Peyer's patch (tissue), 4 donors: ENCODE measurements around the gene RNASE8. TPM values are rescaled to one million over a fixed set of nuclear protein-coding genes. Genes with fewer than 3 reads are reported as not detected.
"Not testable (repeated sequence)": the region's sequence is repeated elsewhere in the genome, so short reads cannot be mapped to it uniquely, and the experiment has no call there.

Experiments used
- DNase-seq, 3 donors: peaks; one replicate each; pipeline ENCODE4 v3.0.0-alpha.2; 2017 to 2019
- H3K27ac ChIP-seq, 4 donors: fragments of 200-600 bp; sonication (generic); one replicate each; pipeline ENCODE4 v1.5.1; 2016 to 2019
- H3K27me3 ChIP-seq, 2 donors: fragments of 200-600 bp; sonication (generic); one replicate each; pipeline ENCODE4 v1.5.1; 2019
- H3K36me3 ChIP-seq, 3 donors: fragments of 200-600 bp; sonication (generic); one replicate each; pipeline ENCODE4 v1.5.1; 2016 to 2019
- H3K4me1 ChIP-seq, 4 donors: fragments of 200-600 bp; sonication (generic); one replicate each; pipeline ENCODE4 v1.5.1; 2016 to 2019
- H3K4me3 ChIP-seq, 4 donors: fragments of 200-600 bp; sonication (generic); 1 replicate in 3 of 4; 2 replicates in 1 of 4; pipeline ENCODE4 v1.5.1; 2016 to 2019; ENCODE audit warnings: mild to moderate bottlenecking in 1 of 4
- H3K9me3 ChIP-seq, 4 donors: fragments of 200-600 bp; sonication (generic); one replicate each; pipeline ENCODE4 v1.5.1; 2016 to 2019; ENCODE audit warnings: mild to moderate bottlenecking in 1 of 4
- POLR2A ChIP-seq, 2 donors: fragments of 450-650 bp; IDR thresholded peaks; one replicate each; pipeline ENCODE4 v1.5.1; 2017; ENCODE audit warnings: antibody characterized with exemption in 2 of 2, mild to moderate bottlenecking in 2 of 2, moderate library complexity in 2 of 2
- total RNA-seq, 4 donors: library from RNA; depleted of rRNA; stranded (reverse); fragments of >200 nt; gene quantifications; one replicate each; pipeline ENCODE4 v1.1.0, GENCODE V29; 2016
- TF ChIP-seq, protein P1 (sequence below), 6 experiments: fragments of 450-650 bp in 4 of 6; fragments of 200-600 bp in 2 of 6; sonication (generic) in 1 of 6; IDR thresholded peaks; one replicate each; pipeline ENCODE4 v1.5.1; 2017 to 2019; ENCODE audit warnings: antibody characterized with exemption in 6 of 6, mild to moderate bottlenecking in 3 of 6, moderate library complexity in 1 of 6

Gene RNASE8, protein sequence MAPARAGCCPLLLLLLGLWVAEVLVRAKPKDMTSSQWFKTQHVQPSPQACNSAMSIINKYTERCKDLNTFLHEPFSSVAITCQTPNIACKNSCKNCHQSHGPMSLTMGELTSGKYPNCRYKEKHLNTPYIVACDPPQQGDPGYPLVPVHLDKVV
- total RNA-seq: not detected

DNA sequence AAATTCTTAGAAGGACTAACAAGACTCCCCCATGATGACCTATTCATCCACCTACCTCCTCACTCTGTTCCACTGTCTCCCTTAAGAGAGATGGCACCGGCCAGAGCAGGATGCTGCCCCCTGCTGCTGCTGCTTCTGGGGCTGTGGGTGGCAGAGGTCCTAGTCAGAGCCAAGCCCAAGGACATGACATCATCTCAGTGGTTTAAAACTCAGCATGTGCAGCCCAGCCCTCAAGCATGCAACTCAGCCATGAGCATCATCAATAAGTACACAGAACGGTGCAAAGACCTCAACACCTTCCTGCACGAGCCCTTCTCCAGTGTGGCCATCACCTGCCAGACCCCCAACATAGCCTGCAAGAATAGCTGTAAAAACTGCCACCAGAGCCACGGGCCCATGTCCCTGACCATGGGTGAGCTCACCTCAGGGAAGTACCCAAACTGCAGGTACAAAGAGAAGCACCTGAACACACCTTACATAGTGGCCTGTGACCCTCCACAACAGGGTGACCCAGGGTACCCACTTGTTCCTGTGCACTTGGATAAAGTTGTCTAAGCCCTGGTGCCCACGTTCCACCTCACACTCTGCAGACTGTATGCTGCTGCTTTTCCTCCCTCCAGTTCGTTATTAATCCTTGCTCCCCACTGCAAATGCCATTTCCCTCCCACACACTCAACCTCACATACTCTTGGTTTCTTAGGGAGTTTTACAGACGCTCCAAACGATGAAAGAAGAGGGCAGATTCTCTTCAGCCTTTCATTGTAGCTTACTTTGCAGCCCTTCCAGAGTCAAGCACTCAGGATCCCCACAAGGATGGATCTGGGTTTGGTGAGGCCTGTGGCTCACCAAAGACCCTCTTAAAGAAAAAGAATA lies at the start of gene RNASE8:
TSS of gene RNASE8 (plus strand) at position 20 of the 873 bp plus-strand sequence. CDS start at position 91, 71 bp downstream.
- no peak for DNase-seq
- peaks cover 0 to 4% (median 0%) of the 10 kb centered on the region in 4 donors for H3K4me1 ChIP-seq
- H3K27ac ChIP-seq: peak within 1 kb of the TSS in 1 of 4 donors; percentile 41

DNA sequence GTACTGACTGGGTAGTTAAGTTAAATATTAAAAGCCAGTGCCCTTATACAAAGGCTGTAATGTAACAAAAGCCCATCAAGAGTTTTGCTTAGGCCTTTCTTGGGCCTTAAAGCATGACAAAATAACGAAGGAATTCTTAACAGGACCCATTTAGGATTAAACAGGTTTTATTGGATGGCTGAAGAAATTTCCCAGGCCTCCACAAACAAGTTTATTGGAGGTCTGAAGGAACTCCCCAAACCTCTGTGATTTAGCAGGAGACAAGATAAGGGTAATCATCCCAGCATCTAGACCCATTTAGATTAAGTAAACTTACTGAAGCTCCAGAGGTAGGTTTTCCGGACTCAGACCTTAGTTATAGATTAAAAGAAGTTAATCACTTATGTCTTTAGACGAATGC lies 47.9 kb upstream of the RNASE8 start:
- H3K4me3 ChIP-seq, H3K27ac ChIP-seq, H3K4me1 ChIP-seq, DNase-seq, H3K36me3 ChIP-seq, H3K27me3 ChIP-seq, H3K9me3 ChIP-seq: not testable (repeated sequence)

More for the DNA sequence above, at the start of gene RNASE8:
- H3K4me3 ChIP-seq: no peak within 1 kb of the TSS
- no peaks in the 10 kb centered on the region for H3K36me3 ChIP-seq
- TF ChIP-seq POLR2A (IDR thresholded peaks at IDR 0.05): no peak
- TF ChIP-seq, protein P1, sequence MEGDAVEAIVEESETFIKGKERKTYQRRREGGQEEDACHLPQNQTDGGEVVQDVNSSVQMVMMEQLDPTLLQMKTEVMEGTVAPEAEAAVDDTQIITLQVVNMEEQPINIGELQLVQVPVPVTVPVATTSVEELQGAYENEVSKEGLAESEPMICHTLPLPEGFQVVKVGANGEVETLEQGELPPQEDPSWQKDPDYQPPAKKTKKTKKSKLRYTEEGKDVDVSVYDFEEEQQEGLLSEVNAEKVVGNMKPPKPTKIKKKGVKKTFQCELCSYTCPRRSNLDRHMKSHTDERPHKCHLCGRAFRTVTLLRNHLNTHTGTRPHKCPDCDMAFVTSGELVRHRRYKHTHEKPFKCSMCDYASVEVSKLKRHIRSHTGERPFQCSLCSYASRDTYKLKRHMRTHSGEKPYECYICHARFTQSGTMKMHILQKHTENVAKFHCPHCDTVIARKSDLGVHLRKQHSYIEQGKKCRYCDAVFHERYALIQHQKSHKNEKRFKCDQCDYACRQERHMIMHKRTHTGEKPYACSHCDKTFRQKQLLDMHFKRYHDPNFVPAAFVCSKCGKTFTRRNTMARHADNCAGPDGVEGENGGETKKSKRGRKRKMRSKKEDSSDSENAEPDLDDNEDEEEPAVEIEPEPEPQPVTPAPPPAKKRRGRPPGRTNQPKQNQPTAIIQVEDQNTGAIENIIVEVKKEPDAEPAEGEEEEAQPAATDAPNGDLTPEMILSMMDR (IDR thresholded peaks at IDR 0.05): no peak
- H3K9me3 ChIP-seq: no peaks in the 10 kb centered on the region
- no peaks in the 10 kb centered on the region for H3K27me3 ChIP-seq

DNA sequence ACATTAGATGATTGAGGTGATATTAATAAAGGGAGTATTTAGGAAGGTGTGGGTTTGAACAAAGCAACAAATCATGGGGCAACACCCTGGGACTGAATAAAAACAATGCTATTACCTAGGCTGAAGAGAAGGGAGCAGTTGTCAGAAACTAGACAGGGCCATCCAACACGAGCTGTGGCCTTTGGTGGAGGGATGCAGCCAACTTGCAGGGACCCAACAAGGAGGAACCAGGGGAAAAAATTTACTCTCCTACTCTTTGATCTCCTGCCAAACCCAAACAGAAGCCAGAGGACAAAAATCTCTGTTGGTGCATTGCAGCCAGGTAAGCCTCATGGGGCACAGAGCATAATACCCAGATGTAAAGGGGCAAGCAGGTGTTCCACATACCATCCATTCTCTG lies 46.5 kb upstream of the RNASE8 start:
- Histone ChIP-seq H3K4me3 (no peak overlapping the region), H3K4me1 (no peaks in the 10 kb centered on the region), H3K27ac (no peak overlapping the region), H3K9me3 (no peaks in the 10 kb centered on the region), H3K36me3 (no peaks in the 10 kb centered on the region), H3K27me3 (no peaks in the 10 kb centered on the region)
- DNase-seq: no peak
- no peak for TF ChIP-seq POLR2A (IDR thresholded peaks at IDR 0.05)
- TF ChIP-seq, protein P1 (IDR thresholded peaks at IDR 0.05): no peak

DNA sequence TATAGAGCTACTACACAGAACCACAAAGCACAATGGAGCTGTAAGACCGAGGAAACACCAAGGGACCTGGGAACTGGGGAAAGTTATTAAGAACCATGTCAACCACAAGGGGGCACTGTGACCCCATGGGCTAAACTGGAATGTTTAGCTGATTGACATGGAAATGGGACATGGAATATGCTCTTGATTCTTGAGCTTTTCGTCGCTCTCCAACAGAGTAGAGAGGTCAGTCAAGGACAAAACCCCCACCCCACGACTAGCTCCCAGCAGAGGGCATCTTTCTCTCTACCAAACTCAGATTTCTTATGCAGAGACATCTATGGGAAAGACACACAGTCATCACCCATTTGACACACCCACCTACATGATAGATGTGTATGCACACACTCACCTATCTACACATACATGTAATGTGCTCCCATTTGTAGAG lies 42.8 kb upstream of the RNASE8 start:
- no peak for TF ChIP-seq POLR2A (IDR thresholded peaks at IDR 0.05)
- TF ChIP-seq, protein P1 (IDR thresholded peaks at IDR 0.05): peak; percentile 83 to 98 (median 95)
- no peak overlapping the region for H3K4me3 ChIP-seq
- H3K4me1 ChIP-seq: no peaks in the 10 kb centered on the region
- H3K27ac ChIP-seq: no peak overlapping the region
- H3K36me3 ChIP-seq: peaks cover 0 to 32% (median 0%) of the 10 kb centered on the region in 3 donors
- no peaks in the 10 kb centered on the region for H3K27me3 ChIP-seq
- H3K9me3 ChIP-seq: no peaks in the 10 kb centered on the region
- peak; percentile 77 to 94 (median 80) for DNase-seq

DNA sequence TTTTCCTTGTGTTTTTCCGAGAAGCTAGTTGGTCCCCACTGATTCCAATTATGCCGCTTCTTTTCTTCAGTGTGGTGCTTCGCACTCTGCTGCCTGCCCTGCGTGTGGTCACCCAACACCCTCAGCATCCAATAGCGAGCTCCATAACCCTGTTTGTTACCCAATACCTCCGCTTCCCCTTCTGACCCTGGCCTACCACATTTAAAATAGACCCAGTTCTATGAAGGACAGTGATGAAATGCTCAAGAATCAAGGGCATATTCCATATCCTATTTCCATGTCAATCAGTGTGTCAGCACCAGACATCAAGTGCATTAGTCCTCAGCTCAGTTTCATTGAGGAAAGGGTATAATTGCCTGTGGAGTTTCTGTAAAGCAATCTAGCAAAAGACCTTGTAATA lies 42.3 kb upstream of the RNASE8 start:
- no peak for DNase-seq
- no peak overlapping the region for H3K27ac ChIP-seq
- no peaks in the 10 kb centered on the region for H3K4me1 ChIP-seq
- no peaks in the 10 kb centered on the region for H3K27me3 ChIP-seq
- no peak overlapping the region for H3K4me3 ChIP-seq
- H3K36me3 ChIP-seq: peaks cover 0 to 36% (median 0%) of the 10 kb centered on the region in 3 donors
- H3K9me3 ChIP-seq: no peaks in the 10 kb centered on the region
- no peak for TF ChIP-seq POLR2A (IDR thresholded peaks at IDR 0.05)
- TF ChIP-seq, protein P1 (IDR thresholded peaks at IDR 0.05): no peak
